Measurements from ENCODE around the gene CD33.

DNA sequence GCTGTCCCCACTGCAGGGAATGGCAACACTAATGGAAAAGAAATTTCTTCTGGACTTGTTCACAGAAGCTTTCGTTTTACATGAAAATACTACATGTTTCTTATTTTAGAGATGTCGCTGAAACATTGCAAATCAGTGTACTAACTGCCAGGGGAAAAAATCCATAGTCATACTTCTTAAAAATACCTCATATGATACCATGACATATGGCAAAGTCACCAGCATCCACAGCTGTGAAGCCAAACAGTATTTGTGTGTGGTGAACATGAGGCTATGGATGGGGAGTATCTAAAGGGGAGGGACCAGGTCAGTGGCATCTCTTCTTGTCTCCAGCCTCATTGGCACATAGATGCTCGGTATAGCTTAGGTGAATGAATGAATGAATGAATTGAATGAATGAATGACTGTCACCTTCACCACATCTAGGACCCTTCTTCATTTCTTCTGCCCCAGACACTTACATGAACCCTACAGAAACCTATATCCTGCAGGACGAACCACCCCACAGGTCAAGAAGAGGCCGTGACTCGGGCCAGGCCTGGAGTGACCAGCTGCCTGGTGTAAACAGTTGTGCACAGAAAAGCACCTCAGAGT lies 14.6 kb upstream of the CD33 start:
- no peak for TF ChIP-seq EZH2 (IDR thresholded peaks at IDR 0.05; ENCODE audit: borderline replicate concordance, low read depth, low read length, severe bottlenecking)
- TF ChIP-seq, protein P1, sequence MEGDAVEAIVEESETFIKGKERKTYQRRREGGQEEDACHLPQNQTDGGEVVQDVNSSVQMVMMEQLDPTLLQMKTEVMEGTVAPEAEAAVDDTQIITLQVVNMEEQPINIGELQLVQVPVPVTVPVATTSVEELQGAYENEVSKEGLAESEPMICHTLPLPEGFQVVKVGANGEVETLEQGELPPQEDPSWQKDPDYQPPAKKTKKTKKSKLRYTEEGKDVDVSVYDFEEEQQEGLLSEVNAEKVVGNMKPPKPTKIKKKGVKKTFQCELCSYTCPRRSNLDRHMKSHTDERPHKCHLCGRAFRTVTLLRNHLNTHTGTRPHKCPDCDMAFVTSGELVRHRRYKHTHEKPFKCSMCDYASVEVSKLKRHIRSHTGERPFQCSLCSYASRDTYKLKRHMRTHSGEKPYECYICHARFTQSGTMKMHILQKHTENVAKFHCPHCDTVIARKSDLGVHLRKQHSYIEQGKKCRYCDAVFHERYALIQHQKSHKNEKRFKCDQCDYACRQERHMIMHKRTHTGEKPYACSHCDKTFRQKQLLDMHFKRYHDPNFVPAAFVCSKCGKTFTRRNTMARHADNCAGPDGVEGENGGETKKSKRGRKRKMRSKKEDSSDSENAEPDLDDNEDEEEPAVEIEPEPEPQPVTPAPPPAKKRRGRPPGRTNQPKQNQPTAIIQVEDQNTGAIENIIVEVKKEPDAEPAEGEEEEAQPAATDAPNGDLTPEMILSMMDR (IDR thresholded peaks at IDR 0.05; ENCODE audit: borderline replicate concordance, extremely low read depth, low read length, poor library complexity, severe bottlenecking): no peak
